ENCODE data around the gene SYVN1.

The SYVN1 gene

GRCh38 chr11:65133724-65134123 is 595 bp downstream of the SYVN1 start:
- Histone ChIP-seq H3K9ac (ENCODE audit: low read depth in 1 of 2, low read length in 2 of 2) (peak overlapping the region; percentile 85 to 99), H3K36me3 (ENCODE audit: control insufficient read depth in 1 of 2, insufficient read depth in 2 of 2, low read length in 2 of 2) (peaks cover 33 to 43% of the 10 kb centered on the region in 2 donors), H3K4me1 (ENCODE audit: control insufficient read depth in 1 of 2, insufficient read depth in 2 of 2, low read length in 2 of 2) (peaks cover 31 to 46% of the 10 kb centered on the region in 2 donors), H3K27ac (ENCODE audit: low read depth, low read length) (peak overlapping the region; percentile 97), H3K27me3 (ENCODE audit: control insufficient read depth in 1 of 2, insufficient read depth in 2 of 2, low read length in 2 of 2) (no peaks in the 10 kb centered on the region), H3K9me3 (ENCODE audit: control insufficient read depth in 1 of 2, low read length in 2 of 2) (no peaks in the 10 kb centered on the region), H3K4me3 (ENCODE audit: low read depth in 1 of 2, low read length in 2 of 2) (peak overlapping the region; percentile 78 to 94)

GRCh38 chr11:65132988-65133700 is 1.2 kb downstream of the SYVN1 start:
- Histone ChIP-seq H3K4me3 (ENCODE audit: low read depth in 1 of 2, low read length in 2 of 2) (peak overlapping the region; percentile 78 to 94), H3K36me3 (ENCODE audit: control insufficient read depth in 1 of 2, insufficient read depth in 2 of 2, low read length in 2 of 2) (peaks cover 39 to 49% of the 10 kb centered on the region in 2 donors), H3K9ac (ENCODE audit: low read depth in 1 of 2, low read length in 2 of 2) (peak overlapping the region; percentile 85 to 99), H3K27ac (ENCODE audit: low read depth, low read length) (peak overlapping the region; percentile 97), H3K27me3 (ENCODE audit: control insufficient read depth in 1 of 2, insufficient read depth in 2 of 2, low read length in 2 of 2) (no peaks in the 10 kb centered on the region), H3K4me1 (ENCODE audit: control insufficient read depth in 1 of 2, insufficient read depth in 2 of 2, low read length in 2 of 2) (peaks cover 31 to 46% of the 10 kb centered on the region in 2 donors), H3K9me3 (ENCODE audit: control insufficient read depth in 1 of 2, low read length in 2 of 2) (no peaks in the 10 kb centered on the region)

GRCh38 chr11:65132238-65132987 is 1.9 kb downstream of the SYVN1 start:
- peaks cover 45 to 55% of the 10 kb centered on the region in 2 donors for H3K36me3 ChIP-seq (ENCODE audit: control insufficient read depth in 1 of 2, insufficient read depth in 2 of 2, low read length in 2 of 2)

GRCh38 chr11:65131895-65132237 is 2.5 kb downstream of the SYVN1 start:
- Histone ChIP-seq H3K4me3 (ENCODE audit: low read depth in 1 of 2, low read length in 2 of 2) (no peak overlapping the region), H3K27ac (ENCODE audit: low read depth, low read length) (no peak overlapping the region), H3K9ac (ENCODE audit: low read depth in 1 of 2, low read length in 2 of 2) (no peak overlapping the region)

More at GRCh38 chr11:65132238-65132987, 1.9 kb downstream of the SYVN1 start:
- peak overlapping the region; percentile 85 to 99 for H3K9ac ChIP-seq (ENCODE audit: low read depth in 1 of 2, low read length in 2 of 2)
- H3K27me3 ChIP-seq (ENCODE audit: control insufficient read depth in 1 of 2, insufficient read depth in 2 of 2, low read length in 2 of 2), result no peaks in the 10 kb centered on the region
- no peaks in the 10 kb centered on the region for H3K9me3 ChIP-seq (ENCODE audit: control insufficient read depth in 1 of 2, low read length in 2 of 2)
- H3K4me3 ChIP-seq (ENCODE audit: low read depth in 1 of 2, low read length in 2 of 2), result peak overlapping the region; percentile 78 to 94
- H3K27ac ChIP-seq (ENCODE audit: low read depth, low read length), result peak overlapping the region; percentile 46
- peaks cover 31 to 46% of the 10 kb centered on the region in 2 donors for H3K4me1 ChIP-seq (ENCODE audit: control insufficient read depth in 1 of 2, insufficient read depth in 2 of 2, low read length in 2 of 2)

GRCh38 chr11:65131417-65131776 is 2.9 kb downstream of the SYVN1 start:
- H3K9ac ChIP-seq (ENCODE audit: low read depth in 1 of 2, low read length in 2 of 2), result no peak overlapping the region
- H3K36me3 ChIP-seq (ENCODE audit: control insufficient read depth in 1 of 2, insufficient read depth in 2 of 2, low read length in 2 of 2), result peaks cover 51 to 65% of the 10 kb centered on the region in 2 donors
- no peak overlapping the region for H3K27ac ChIP-seq (ENCODE audit: low read depth, low read length)
- no peak overlapping the region for H3K4me3 ChIP-seq (ENCODE audit: low read depth in 1 of 2, low read length in 2 of 2)
- peaks cover 31 to 41% of the 10 kb centered on the region in 2 donors for H3K4me1 ChIP-seq (ENCODE audit: control insufficient read depth in 1 of 2, insufficient read depth in 2 of 2, low read length in 2 of 2)
- H3K9me3 ChIP-seq (ENCODE audit: control insufficient read depth in 1 of 2, low read length in 2 of 2), result no peaks in the 10 kb centered on the region
- no peaks in the 10 kb centered on the region for H3K27me3 ChIP-seq (ENCODE audit: control insufficient read depth in 1 of 2, insufficient read depth in 2 of 2, low read length in 2 of 2)

More at GRCh38 chr11:65131895-65132237, 2.5 kb downstream of the SYVN1 start:
- Histone ChIP-seq H3K27me3 (ENCODE audit: control insufficient read depth in 1 of 2, insufficient read depth in 2 of 2, low read length in 2 of 2) (no peaks in the 10 kb centered on the region), H3K4me1 (ENCODE audit: control insufficient read depth in 1 of 2, insufficient read depth in 2 of 2, low read length in 2 of 2) (peaks cover 33 to 46% of the 10 kb centered on the region in 2 donors), H3K36me3 (ENCODE audit: control insufficient read depth in 1 of 2, insufficient read depth in 2 of 2, low read length in 2 of 2) (peaks cover 47 to 61% of the 10 kb centered on the region in 2 donors), H3K9me3 (ENCODE audit: control insufficient read depth in 1 of 2, low read length in 2 of 2) (no peaks in the 10 kb centered on the region)

GRCh38 chr11:65130631-65131416 is 3.5 kb downstream of the SYVN1 start:
- H3K4me1 ChIP-seq (ENCODE audit: control insufficient read depth in 1 of 2, insufficient read depth in 2 of 2, low read length in 2 of 2), result peaks cover 26 to 37% of the 10 kb centered on the region in 2 donors
- no peak overlapping the region for H3K27ac ChIP-seq (ENCODE audit: low read depth, low read length)
- peaks cover 52 to 71% of the 10 kb centered on the region in 2 donors for H3K36me3 ChIP-seq (ENCODE audit: control insufficient read depth in 1 of 2, insufficient read depth in 2 of 2, low read length in 2 of 2)
- no peaks in the 10 kb centered on the region for H3K27me3 ChIP-seq (ENCODE audit: control insufficient read depth in 1 of 2, insufficient read depth in 2 of 2, low read length in 2 of 2)
- no peak overlapping the region for H3K9ac ChIP-seq (ENCODE audit: low read depth in 1 of 2, low read length in 2 of 2)
- H3K9me3 ChIP-seq (ENCODE audit: control insufficient read depth in 1 of 2, low read length in 2 of 2), result no peaks in the 10 kb centered on the region
- H3K4me3 ChIP-seq (ENCODE audit: low read depth in 1 of 2, low read length in 2 of 2), result no peak overlapping the region

GRCh38 chr11:65129649-65130441 is 4.5 kb downstream of the SYVN1 start:
- Histone ChIP-seq H3K4me1 (ENCODE audit: control insufficient read depth in 1 of 2, insufficient read depth in 2 of 2, low read length in 2 of 2) (peaks cover 21 to 30% of the 10 kb centered on the region in 2 donors), H3K4me3 (ENCODE audit: low read depth in 1 of 2, low read length in 2 of 2) (no peak overlapping the region), H3K9ac (ENCODE audit: low read depth in 1 of 2, low read length in 2 of 2) (no peak overlapping the region), H3K27ac (ENCODE audit: low read depth, low read length) (no peak overlapping the region), H3K36me3 (ENCODE audit: control insufficient read depth in 1 of 2, insufficient read depth in 2 of 2, low read length in 2 of 2) (peaks cover 61 to 81% of the 10 kb centered on the region in 2 donors), H3K27me3 (ENCODE audit: control insufficient read depth in 1 of 2, insufficient read depth in 2 of 2, low read length in 2 of 2) (no peaks in the 10 kb centered on the region), H3K9me3 (ENCODE audit: control insufficient read depth in 1 of 2, low read length in 2 of 2) (no peaks in the 10 kb centered on the region)

- H3K27ac ChIP-seq (ENCODE audit: low read depth, low read length), result no peak overlapping the region
- no peak overlapping the region for H3K4me3 ChIP-seq (ENCODE audit: low read depth in 1 of 2, low read length in 2 of 2)
- no peak overlapping the region for H3K9ac ChIP-seq (ENCODE audit: low read depth in 1 of 2, low read length in 2 of 2)
- H3K9me3 ChIP-seq (ENCODE audit: control insufficient read depth in 1 of 2, low read length in 2 of 2), result no peaks in the 10 kb centered on the region
- H3K36me3 ChIP-seq (ENCODE audit: control insufficient read depth in 1 of 2, insufficient read depth in 2 of 2, low read length in 2 of 2), result peaks cover 63 to 88% of the 10 kb centered on the region in 2 donors
- H3K4me1 ChIP-seq (ENCODE audit: control insufficient read depth in 1 of 2, insufficient read depth in 2 of 2, low read length in 2 of 2), result peaks cover 20 to 27% of the 10 kb centered on the region in 2 donors
- H3K27me3 ChIP-seq (ENCODE audit: control insufficient read depth in 1 of 2, insufficient read depth in 2 of 2, low read length in 2 of 2), result no peaks in the 10 kb centered on the region
These were observed 5.9 kb downstream of the SYVN1 start for GRCh38 chr11:65128182-65129145.
